Ovary (tissue), 3 donors: ENCODE data around the gene PTPRN2.

ENCODE experiments used
- CTCF ChIP-seq, 3 donors: fragments of 450-650 bp in 2 of 3; fragments of 200-600 bp in 1 of 3; IDR thresholded peaks; one replicate each; pipeline versions ENCODE4 v1.5.1 to v1.8.0; 2016 to 2022; ENCODE audit warnings: antibody characterized with exemption in 3 of 3, mild to moderate bottlenecking in 1 of 3
- EP300 ChIP-seq: sonication (generic); formaldehyde crosslinking; IDR thresholded peaks from one replicate; pipeline ENCODE4 v1.6.1; 2017; ENCODE audit warnings: antibody characterized with exemption
- POLR2A ChIP-seq: fragments of 450-650 bp; IDR thresholded peaks from one replicate; pipeline ENCODE4 v1.6.1; 2017; ENCODE audit warnings: antibody characterized with exemption, mild to moderate bottlenecking, moderate library complexity
- donor health status: DM: no; HTN: no; CAD: no.

- TF ChIP-seq CTCF (IDR thresholded peaks at IDR 0.05) = no peak
- no peak for TF ChIP-seq EP300
- no peak for TF ChIP-seq POLR2A
Observed at GRCh38 chr7:157490465-157490912, 1097.1 kb downstream of the PTPRN2 start.
